Embryonic facial prominence (tissue), 1 donor: Measurements from ENCODE around the gene KCNJ1.

Experiments
- DNase-seq: peaks from one replicate; pipeline ENCODE4 v3.0.0-alpha.2; 2016; ENCODE audit errors: extremely low spot score

The KCNJ1 gene

DNA sequence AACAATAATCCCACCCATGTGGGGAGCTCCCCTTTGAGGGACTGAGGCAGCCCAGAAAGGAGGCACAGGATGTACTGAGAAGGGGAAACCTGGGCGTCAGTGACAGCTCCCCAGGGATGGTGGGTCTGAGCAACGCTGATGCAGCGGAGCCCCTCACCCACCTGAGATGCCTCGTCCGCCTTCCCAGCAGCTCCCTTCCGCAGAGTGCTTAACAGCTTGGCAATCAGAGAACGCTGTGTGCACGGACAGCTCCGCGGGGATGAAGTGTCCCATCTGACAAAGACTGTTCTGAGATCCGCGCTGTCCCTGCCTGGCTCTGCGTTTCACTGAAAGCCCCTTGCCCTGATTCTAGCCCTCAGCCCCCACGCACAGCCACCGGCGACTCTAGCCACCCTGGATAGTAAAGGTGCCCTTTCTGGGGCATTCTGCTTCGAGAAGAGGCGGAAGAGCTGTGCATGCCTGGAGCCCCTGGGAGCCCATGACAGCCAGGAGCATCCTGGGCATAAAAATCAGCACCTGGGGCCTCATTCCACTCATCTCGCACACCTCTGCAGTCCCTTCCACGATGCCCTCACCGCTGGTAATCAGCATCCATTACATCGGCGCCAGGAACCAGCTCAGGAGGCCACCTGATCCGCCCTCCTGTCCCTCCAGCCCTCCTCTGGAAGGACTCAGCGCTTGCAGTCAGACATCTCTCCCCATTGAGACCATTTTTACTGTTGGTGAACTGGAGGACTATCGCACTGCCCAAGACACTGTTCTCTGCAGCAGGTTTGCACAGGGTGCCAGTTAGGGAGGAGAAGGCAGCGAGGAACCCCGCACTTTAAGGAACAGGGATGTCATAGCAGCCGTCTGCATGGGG lies 34.8 kb upstream of the KCNJ1 start:
- DNase-seq: no peak

DNA sequence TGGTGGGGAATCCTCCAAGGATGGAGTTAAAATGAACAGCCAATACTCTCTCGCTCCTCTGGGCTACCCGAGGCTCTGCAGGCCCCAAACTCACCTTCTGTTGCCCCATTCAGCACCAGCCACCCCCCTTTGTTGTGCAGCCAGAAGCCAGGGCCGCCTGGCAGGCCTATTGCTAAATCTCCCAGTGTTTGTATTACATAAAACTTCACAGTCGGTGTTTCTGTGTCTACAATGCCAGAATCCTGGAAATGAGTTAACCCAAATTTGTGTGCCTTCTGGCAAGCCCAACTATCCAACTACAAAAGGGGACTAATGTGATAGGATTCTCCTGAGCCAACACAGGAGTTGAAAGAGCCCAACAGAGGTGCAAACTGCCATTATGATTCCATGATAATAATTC lies 33.4 kb upstream of the KCNJ1 start:
- DNase-seq: no peak

DNA sequence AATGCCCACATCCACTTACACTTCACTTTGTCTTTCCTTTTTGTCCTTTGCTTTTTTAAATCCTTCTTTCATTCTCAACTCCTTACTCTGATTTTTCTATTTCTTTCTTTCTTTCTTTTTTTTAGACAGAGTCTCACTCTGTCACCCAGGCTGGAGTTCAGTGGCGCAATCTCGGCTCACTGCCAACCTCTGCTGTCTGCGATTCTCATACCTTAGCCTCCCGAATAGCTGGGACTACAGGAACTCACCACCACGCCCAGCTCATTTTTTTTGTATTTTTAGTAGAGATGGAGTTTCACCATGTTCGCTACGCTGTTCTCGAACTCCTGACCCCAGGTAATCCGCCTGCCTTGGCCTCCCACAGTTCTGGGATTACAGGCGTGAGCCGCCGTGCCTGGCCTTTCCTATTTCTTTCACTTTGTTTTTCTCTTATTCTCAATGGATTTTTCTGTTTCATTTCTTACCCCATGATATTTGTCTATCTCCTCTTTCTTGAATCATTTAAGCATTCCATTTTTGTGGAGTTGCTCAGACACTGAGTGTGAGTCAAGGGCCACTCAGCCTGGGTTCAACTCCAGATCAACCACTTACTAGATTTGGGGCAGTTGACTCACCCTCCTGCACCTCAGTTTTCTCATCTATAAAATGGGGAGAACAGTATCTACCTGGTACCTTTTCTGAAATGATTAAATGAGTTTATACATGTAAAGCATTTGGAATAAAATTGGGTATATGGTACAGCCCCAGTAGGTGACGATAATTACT lies 31.7 kb upstream of the KCNJ1 start:
- no peak for DNase-seq

DNA sequence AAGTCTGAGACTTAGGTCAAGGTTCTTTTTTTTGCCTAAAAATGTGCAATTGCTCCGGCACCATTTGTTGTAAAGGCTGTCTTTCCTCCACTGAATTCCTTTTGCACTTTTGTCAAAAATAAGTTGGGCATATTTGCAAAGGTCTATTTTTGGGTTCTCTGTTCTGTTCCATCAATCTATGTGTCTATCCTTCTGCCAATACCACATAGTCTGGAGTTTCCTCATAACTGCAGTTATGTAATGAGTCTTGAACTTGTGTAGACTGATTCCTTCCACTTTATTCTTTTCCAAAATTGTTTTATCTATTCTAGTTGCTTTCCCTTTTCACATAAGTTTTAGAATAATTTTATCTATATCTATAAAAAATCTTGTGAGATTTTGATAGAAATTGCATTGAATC lies 30.7 kb upstream of the KCNJ1 start:
- no peak for DNase-seq

DNA sequence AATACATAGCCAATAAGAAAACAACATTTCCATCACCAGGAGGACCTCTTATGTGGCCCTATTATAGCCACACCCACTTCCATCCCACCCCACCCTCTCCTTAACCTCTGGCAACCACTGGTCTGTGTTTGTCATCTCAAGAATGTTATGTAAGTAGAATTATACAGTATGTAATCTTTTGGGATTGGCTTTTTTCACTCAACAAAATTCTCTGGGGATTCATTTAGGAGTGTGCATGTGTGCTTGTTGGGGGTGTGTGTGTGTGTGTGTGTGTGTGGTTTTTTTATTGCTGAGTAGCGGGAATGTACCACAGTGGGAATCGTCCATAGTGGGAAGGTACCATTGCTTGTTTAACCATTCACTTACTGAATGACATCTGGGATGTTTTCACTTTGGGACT lies 29.3 kb upstream of the KCNJ1 start:
- no peak for DNase-seq

DNA sequence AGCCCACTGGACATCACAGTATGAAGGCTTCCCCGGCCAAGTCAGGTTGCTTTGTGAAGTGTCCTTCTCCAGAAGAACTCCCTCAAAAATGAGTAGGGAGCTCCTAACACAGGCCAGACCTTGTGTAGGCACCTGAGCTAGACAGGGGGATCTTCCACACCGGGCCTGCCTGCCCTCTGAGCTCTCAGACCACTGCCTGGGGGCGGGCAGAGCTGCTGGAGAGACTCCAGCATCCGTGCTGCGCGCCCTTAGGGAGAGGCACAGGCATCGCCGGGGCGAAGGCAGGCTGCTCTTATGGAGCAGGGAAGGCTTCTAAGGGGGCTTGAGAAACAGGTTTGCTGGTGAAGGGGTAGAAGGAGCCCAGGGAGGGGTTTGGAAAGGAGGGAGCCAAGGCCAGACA lies 28.4 kb upstream of the KCNJ1 start:
- DNase-seq: no peak

DNA sequence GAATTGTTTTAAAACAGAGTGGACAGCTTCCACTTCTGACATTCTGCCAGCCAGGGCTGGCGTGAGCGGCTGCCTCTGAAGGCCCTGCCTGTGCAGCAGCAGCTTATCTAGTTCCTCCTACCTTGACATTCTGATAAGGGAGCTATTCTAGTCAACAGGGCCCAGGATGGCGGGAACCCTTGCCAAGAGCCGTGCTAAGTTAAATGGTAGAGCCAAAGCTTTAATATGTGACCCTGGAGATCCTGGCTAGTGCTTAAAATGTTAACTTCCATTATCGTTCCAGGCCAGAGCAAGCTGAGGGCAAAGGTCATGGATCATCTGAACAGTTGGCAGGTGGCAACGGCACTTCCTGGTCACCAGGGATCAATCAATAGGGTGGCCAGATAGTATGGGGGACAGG lies 27.6 kb upstream of the KCNJ1 start:
- no peak for DNase-seq

DNA sequence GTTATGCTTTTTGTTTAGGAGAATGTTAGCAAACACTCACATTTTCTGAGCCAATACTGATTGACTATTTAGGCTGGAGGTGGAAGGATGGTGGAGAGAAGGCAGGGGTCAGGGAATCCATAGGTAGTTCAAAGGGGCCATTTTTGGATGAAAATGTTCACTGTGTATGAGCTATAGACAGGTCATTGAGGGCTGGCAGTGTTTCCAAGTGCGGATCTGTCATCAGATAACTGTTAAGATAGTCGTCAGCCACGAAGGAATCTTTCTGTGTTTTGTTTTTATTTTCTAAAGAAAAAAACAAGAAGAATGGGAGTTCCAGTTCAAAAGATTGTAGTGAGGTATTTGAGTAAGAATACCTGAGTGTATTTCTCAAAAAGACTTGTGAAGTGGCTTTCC lies 27.2 kb upstream of the KCNJ1 start:
- no peak for DNase-seq

DNA sequence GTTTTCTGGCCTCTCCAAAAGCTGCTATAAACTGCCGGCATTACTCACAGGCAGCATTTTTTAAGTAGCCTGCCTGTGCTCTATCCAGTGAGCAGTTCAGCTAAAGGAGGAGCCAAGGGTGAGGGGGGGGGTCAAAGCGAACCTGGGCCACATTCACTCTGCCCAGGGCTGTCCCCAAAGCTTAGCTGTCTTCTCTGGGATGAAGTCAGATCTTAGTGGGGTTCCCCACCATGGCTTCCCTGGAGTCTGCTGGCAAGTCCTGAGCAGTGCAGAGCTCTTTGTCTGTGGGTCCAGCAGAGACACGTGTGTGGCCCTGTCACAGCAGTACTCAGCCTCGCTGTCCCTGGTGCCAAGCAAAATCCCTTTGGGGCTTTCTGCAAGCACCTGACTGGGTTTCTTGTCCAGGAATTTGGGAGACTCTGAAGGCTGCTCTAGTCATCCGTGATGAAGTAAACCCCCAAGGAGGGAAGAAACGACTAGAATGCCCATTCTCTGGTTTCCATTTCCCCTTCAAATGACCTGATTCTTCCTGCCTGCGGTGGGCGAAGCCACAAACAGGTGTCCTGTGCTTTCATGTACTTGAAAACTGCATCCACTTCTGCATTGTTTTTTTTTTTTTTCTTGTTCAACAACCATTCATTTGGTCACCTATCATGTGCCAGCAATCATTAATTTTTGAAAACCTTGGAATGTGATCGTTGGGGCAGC lies 26.6 kb upstream of the KCNJ1 start:
- no peak for DNase-seq

DNA sequence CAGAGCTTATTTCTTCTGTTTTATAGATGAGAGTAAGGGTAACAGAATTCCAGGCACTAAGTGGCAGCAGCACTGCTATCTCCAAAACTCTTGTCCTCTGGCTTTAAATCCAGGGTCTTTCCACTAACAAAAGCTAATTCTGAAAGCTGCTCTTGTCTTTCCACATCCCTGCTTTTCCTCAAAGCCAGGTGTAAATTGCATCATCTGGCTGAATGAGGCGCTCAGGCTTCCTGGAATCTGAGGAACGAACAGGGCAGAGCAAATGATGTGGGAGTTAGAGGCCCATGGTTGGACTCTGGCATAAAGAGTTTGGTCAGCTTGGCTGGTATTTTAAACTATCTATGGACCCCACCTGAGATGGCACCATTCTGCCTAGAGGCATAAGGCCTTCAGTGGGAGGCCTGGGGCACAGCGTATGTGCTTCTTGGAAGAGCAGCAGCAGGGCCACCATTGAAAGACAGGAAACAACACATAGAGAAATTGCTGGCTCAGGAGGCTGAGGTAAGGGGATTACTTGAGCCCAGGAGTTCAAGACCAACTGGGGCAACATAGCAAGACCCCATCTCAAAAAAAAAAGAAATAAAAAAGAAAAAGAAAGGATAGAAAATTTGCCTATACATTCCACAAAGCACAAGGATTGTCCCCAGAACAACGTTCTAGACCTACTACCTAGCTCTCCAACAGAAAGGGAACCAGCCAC lies 25.9 kb upstream of the KCNJ1 start:
- DNase-seq: no peak

DNA sequence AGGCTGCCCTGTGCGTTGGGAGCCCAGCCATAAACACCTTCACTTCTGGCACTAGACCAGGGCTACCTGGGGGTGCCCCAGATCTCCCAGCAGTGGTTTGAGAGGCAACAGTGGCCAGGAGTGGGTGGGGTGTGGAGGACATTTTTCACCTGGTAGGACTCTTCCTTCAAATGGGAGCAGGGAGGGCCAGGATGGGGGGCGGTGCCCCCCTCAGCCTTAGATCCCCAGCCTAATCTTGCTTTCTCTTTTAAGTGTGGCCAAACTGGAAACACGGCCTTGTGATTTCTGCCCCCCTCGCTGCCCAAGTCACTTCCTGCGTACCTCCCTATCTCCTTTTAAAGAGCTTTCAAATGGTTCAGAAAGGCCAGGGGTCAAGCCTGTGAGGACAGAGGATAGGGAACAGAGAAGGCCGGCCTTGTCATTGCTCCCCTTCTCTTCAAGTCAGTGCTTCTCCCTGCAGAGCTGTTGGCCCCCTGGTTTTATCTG lies 24.9 kb upstream of the KCNJ1 start:
- no peak for DNase-seq

DNA sequence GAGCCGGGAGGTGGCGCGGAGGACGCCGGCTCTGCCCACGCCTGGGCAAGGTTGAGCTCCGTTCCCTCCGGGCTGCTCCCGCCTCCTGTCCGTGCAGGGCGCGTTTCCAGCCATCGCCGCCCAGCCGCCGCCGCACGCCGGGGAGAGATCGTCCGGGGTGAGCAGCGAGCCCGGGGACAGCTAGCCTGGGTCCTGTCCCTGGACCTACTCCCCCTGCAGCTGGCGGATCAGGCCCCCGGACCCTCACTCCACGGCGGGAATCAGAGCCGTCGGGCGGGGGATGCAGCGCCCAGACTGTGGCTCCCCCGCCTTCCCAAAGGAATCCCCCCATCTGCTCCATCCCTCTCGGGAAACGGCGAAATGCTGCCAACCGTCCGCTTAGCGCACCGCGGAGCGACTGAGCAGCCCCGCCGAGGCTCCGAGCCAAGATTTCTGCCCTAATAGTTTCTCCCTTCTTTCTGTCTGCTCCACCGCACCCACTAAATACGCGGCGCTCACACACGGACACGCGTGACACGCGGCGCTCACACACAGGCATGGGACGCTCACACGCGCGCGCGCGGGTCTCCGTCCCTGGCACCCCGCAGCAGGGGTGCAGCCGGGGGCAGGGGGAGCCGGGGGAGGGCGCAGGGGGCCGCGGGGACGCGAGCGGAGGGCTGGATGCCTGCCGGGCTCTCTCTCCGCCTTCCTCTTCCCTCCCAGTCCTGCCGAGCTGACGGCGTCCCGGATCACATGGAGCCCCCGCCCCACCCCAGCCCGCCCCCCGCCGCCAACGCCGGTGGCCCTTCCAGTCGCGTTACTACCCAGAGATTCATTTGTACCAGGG lies 23.7 kb upstream of the KCNJ1 start, which contains the start of gene KCNJ5:
KCNJ5 (plus strand) TSS at position 814 of the 826 bp plus-strand sequence. CDS start 19,918 bp downstream, outside the sequence.
- no peak for DNase-seq

DNA sequence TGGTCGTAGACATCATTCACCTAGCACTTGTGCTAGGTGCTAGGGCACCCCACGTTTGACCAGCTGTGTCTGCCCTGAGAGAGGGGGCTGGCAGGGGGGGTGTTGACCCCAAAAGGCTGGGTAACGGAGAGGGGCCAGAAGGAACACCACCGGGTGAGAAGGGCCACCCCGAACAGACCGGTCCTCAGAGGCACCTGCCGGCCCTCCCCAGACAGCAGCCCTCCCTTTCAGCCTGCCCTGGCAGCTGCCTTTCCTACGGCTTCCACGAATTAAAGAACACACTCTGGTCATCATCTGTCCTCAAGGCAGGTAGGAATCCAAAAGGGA lies 23.1 kb upstream of the KCNJ1 start:
- no peak for DNase-seq

DNA sequence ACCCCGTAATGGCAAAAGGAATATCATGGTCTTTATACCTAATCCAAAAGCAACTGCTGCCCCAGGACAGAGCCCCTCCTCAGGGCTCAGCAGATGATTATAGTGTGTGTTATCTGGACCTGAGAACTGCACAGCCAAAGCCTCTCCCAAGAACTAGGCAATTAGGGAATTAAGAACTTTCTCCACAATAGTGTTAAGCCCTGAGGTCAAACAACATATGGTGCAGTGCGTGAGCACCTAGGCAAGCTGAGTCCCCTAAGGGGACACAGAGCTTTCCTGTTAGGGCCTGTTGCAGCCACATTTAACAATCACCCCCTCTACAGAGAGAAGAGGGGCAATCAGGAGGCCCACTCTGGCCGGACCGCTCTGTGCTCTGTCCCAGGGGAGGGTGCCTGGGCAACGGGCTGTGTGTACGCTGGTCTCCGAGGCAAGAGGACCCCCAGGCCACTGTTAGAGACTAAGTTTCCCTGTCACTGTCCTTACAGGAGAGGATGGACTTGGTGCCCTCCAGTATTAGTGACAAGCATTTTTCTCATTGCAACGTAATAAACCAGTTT lies 22.6 kb upstream of the KCNJ1 start:
- no peak for DNase-seq

DNA sequence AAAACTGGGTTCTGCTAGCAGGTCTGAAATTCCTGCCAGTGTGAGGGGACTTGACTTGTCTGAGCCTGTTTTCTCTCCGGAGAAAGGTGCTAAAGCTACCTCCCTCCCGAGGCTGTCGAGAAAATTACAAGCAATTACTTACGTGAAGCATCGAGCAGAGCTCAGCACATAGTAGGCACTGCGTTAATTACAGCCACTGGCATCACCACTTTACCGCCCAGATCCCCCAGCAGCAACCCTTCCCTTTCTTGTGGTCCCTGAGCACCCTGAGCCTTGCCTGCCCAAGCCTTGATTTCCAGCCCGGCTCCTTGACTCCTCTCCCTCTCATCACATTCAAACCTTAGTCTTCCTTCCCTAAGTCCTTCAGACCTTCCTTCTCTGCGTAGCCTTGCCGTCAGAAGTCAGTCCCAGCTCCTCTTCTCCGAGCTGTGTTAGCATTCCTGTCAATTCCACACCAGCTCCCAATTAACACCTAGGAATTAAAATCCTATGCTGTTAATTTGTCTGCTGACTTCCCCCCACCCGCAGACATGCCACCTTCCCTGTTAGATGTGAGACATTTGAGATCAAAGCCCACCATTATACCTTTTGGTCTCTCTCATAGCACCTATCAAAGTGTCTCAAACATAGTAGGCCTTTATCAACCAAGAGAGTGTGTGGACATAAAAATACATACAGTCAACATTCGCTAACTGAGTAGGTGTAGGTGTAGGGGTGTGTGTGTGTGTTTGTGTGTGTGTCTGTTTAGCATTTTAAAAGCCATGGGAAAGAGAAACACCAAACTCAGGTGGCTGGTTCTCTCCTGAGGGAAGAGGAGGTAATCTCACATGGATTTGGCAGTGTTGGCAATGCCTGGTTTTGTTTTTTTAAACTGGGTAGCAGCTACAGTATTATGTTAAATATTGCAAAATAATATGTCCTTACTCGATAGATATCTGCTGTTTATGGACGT lies 21.2 kb upstream of the KCNJ1 start:
- DNase-seq: no peak

DNA sequence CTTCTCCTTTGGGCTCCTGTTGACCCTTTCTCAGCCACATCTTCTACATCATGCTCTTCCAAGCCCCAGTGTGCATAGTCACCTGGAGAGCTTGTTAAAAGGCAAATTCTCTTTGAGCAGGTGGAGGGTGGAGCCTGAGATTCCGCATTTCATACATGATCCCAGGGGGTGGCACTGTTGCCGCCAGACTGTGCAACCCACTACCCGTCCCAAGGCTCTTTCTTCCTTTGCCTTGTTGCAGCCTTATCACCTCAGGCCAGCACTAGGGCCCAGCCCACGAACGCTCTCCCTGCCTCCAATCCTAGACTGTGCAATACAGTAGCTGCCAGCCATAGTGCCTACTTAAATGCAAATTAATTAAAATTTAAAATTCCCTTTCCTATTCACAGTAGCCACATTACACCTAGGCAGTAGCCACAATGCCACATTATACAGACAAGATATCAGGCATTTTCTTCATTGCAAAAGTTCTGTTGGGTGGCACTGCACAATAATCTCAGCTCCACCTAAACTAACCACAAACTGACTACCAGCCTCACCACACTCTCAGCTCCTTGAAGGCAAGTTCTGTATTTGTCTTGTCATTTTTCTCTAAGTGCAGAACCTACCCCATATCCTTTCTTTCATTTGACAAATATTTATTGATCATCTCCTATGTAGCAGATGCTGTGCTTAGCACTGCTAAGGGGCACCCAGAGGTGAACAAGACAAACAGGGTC lies 19.5 kb upstream of the KCNJ1 start:
- DNase-seq: no peak

DNA sequence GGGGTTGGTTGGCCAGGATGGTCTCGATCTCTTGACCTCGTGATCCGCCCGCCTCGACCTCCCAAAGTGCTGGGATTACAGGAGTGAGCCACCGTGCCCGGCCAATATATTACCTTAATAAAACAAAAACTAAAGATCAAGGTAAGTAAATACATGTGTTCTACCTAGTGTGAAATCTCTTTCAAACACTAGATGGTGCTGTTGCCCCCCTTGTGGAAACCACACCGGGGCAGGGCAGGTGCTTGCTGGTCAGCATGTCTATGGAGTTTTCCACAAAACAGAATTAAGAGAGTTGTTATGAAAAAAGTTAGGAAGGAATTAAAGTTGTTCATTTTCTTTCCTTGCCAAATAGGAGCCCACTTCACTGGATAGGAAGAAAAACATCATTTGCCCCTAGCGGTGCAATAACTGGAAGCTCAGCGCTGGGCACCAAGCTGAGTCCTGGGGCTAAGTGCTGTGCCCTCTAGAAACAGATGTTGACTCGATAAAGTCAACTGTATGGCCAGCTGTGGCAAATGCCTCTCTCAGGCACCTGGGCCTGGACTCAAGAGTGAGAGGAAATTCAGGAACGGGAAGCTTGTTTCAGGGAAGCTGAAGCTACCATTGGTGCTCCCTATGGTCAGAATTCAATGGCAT lies 17.7 kb upstream of the KCNJ1 start:
- DNase-seq: no peak

DNA sequence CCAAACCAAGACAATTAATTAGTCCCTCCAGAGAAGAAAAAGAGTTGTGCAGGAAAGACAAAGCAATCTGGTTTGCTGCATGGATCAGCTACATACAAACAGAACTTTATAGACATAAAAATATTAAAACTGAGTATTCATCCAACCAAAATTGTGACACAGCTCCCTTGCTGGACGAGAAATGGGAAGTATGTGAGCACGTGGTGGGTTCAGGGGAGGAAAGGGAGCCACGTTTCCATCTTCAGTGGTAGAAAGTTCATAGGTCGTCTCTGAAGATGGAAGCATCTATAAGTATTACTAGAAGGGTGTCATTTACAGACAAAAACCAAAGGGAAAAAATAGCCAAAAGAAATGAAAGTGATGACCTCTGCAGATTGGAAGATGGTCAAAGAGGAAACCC lies 17.0 kb upstream of the KCNJ1 start:
- DNase-seq: no peak
